Dermis lymphatic vessel endothelial cell (primary cell): ENCODE measurements around the gene NOP10. TPM values are rescaled to one million over a fixed set of nuclear protein-coding genes. Genes with fewer than 3 reads are reported as not detected.

Experiments
- total RNA-seq: library from RNA; depleted of rRNA; stranded (reverse); fragments of >200 nt; gene quantifications from 2 replicates; pipeline ENCODE4 v1.2.1, GENCODE V29; 2014

The NOP10 gene
- total RNA-seq = 119 and 201 TPM in 2 replicates

GRCh38 chr15:34342737-34343575 lies at the start of gene NOP10, which contains the start of gene NUTM1:
Gene NOP10, minus strand, starts transcription at chr15:34343136. Its CDS starts 63 bp downstream, at chr15:34343073.
Gene NUTM1, plus strand, starts transcription at chr15:34343315. Its CDS starts 382 bp downstream, at chr15:34343697.

GRCh38 chr15:34367101-34368081 lies 24.5 kb upstream of the NOP10 start, which contains the start of gene LPCAT4:
Gene LPCAT4, minus strand, starts transcription at chr15:34367196. Its CDS starts 96 bp downstream, at chr15:34367100.

GRCh38 chr15:34337557-34338306 lies 5.2 kb downstream of the NOP10 start, which contains the start of gene SLC12A6:
Gene SLC12A6, minus strand, starts transcription at chr15:34337781. Its CDS starts 1,101 bp downstream, at chr15:34336680.

Other genes starting within 250 kb of the NOP10 start
- 28.6 and 31.2 TPM in 2 replicates for gene EMC7, start 241.3 kb downstream of the NOP10 start, total RNA-seq
- 1.1 and 1.2 TPM in 2 replicates for gene PGBD4, start 241.1 kb downstream of the NOP10 start, total RNA-seq
- 30.7 and 35.0 TPM in 2 replicates for gene KATNBL1, start 133.0 kb downstream of the NOP10 start, total RNA-seq
- 114 and 148 TPM in 2 replicates for gene EMC4, start 118.1 kb downstream of the NOP10 start, total RNA-seq
- gene SLC12A6, start 5.4 kb downstream of the NOP10 start, total RNA-seq = 25.0 and 29.6 TPM in 2 replicates
- not detected in 2 replicates for gene NUTM1, start 179 bp upstream of the NOP10 start, total RNA-seq
- 2.8 and 3.3 TPM in 2 replicates for gene LPCAT4, start 24.1 kb upstream of the NOP10 start, total RNA-seq
- 7.3 and 8.0 TPM in 2 replicates for gene GOLGA8A, start 94.7 kb upstream of the NOP10 start, total RNA-seq
- gene GOLGA8B, start 240.5 kb upstream of the NOP10 start, total RNA-seq = 9.5 and 18.9 TPM in 2 replicates